ENCODE measurements around the gene BAZ2A. TPM values are rescaled to one million over a fixed set of nuclear protein-coding genes. Genes with fewer than 3 reads are reported as not detected.

BAZ2A gene
- total and polyA plus RNA-seq, 2 experiments from 2014 or later: 109 to 111 TPM

- H3K4me1 Mint-ChIP-seq: peaks cover 6% of the 10 kb centered on the region; the same call in 2 of the 3 replicates
- no peaks in the 10 kb centered on the region for H3K4me1 ChIP-seq (ENCODE audit: insufficient read depth)
- H3K9me2 ChIP-seq (ENCODE audit: insufficient read depth): no peaks in the 10 kb centered on the region
- no peaks in the 10 kb centered on the region for H3K9me3 Mint-ChIP-seq
- H3K79me2 ChIP-seq (replicated peaks; ENCODE audit: insufficient read depth): no peaks in the 10 kb centered on the region
- no peak overlapping the region for H3K27ac Mint-ChIP-seq
- no peaks in the 10 kb centered on the region; the same call in 1 of the 2 replicates for H3K36me3 ChIP-seq (ENCODE audit: insufficient read depth)
- H4K20me1 ChIP-seq (replicated peaks; ENCODE audit: insufficient read depth): no peaks in the 10 kb centered on the region
- peak; percentile 28; the same call in 2 of the 3 replicates for ATAC-seq
- 0 out of 2 replicates have a peak overlapping the region, but pooled peaks have one; percentile 14 for H3K27ac ChIP-seq (ENCODE audit: low read depth)
- H3K27me3 Mint-ChIP-seq (ENCODE audit: insufficient read depth, low read depth, poor library complexity): no peaks in the 10 kb centered on the region
- peaks cover 5% of the 10 kb centered on the region; the same call in 1 of the 3 replicates for H3K36me3 Mint-ChIP-seq (ENCODE audit: low read depth)
- no peak overlapping the region for H3K4me3 ChIP-seq
- H3K4me3 Mint-ChIP-seq: no peak overlapping the region
- H3K4me2 ChIP-seq: no peak overlapping the region
- no peak overlapping the region for H2AFZ ChIP-seq
- DNase-seq (ENCODE audit: low spot score): no peak
- TF ChIP-seq POLR2AphosphoS5 (IDR thresholded peaks at IDR 0.05; ENCODE audit: low read depth): no peak
- TF ChIP-seq ZNF114 (CRISPR knock-in tag; IDR thresholded peaks at IDR 0.05): no peak
- no peak for TF ChIP-seq ZNF462 (CRISPR knock-in tag; IDR thresholded peaks at IDR 0.05)
- no peak for TF ChIP-seq REST (IDR thresholded peaks at IDR 0.05; ENCODE audit: unreplicated experiment)
- TF ChIP-seq ZNF331 (CRISPR knock-in tag; IDR thresholded peaks at IDR 0.05; ENCODE audit: low read depth): no peak
- no peak for TF ChIP-seq EZH2 (IDR thresholded peaks at IDR 0.05; ENCODE audit: low read depth, unreplicated experiment)
- no peak for TF ChIP-seq EZH2phosphoT487 (IDR thresholded peaks at IDR 0.05; ENCODE audit: unreplicated experiment)
- TF ChIP-seq, protein P1, sequence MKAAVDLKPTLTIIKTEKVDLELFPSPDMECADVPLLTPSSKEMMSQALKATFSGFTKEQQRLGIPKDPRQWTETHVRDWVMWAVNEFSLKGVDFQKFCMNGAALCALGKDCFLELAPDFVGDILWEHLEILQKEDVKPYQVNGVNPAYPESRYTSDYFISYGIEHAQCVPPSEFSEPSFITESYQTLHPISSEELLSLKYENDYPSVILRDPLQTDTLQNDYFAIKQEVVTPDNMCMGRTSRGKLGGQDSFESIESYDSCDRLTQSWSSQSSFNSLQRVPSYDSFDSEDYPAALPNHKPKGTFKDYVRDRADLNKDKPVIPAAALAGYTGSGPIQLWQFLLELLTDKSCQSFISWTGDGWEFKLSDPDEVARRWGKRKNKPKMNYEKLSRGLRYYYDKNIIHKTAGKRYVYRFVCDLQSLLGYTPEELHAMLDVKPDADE (IDR thresholded peaks at IDR 0.05): no peak
- no peak for TF ChIP-seq STAT1 (IDR thresholded peaks at IDR 0.05; ENCODE audit: unreplicated experiment)
- no peak for TF ChIP-seq CREB1 (CRISPR knock-in tag; IDR thresholded peaks at IDR 0.05; ENCODE audit: low read depth)
- no peak for TF ChIP-seq NANOG (IDR thresholded peaks at IDR 0.05; ENCODE audit: borderline replicate concordance)
- no peak for TF ChIP-seq CTCF (conservative IDR thresholded peaks at IDR 0.05; ENCODE audit: low read depth in 2 of 2)
- no peak for TF ChIP-seq JUNB (IDR thresholded peaks at IDR 0.05; ENCODE audit: unreplicated experiment)
- no peaks in the 10 kb centered on the region for H3K27me3 ChIP-seq (ENCODE audit: insufficient read depth)
- H3F3A ChIP-seq (replicated peaks; ENCODE audit: low read depth): peaks cover 5% of the 10 kb centered on the region; the same call in 1 of the 2 replicates
These were observed 59.0 kb downstream of the BAZ2A start for GRCh38 chr12:56571121-56571520.
